GM12878 (cell line): ENCODE results near the gene PIAS1. TPM values are rescaled to one million over a fixed set of nuclear protein-coding genes. Genes with fewer than 3 reads are reported as not detected.

ENCODE experiments used
- ATAC-seq: fragments of 200-7000 bp; cut with Tn5 transposase; 3 replicates; pipeline ENCODE4 v1.9.1; 2020; ENCODE audit warnings: mild to moderate bottlenecking, moderate library complexity
- BruUV-seq: library from RNA; stranded (reverse); fragments of 400-500 nt; replicated peaks from 2 replicates; lab custom pipeline; 2021; lab: Mats Ljungman, UMichigan
- CTCF ChIA-PET: fragments of 300-600 bp; sonication (Branson Sonifier 250); formaldehyde crosslinking; extraction: SDS; loops from one replicate; lab custom pipeline; 2021; ENCODE audit warnings: inconsistent platforms; lab: Yijun Ruan, JAX
- POLR2A ChIA-PET: fragments of 350-600 bp; formaldehyde crosslinking; extraction: SDS; loops from one replicate; lab custom pipeline; 2021; ENCODE audit warnings: inconsistent platforms; lab: Charles Lee
- RAD21 ChIA-PET: fragments of 300-600 bp; sonication (Branson Sonifier 250); formaldehyde crosslinking; loops from one replicate; lab custom pipeline; 2023; ENCODE audit warnings: antibody characterized with exemption; ENCODE audit not compliant: unreplicated experiment; lab: Charles Lee
- SMC1A ChIA-PET: fragments of 300-600 bp; sonication (Branson Sonifier 250); formaldehyde crosslinking; loops from one replicate; lab custom pipeline; 2023; ENCODE audit not compliant: unreplicated experiment, uncharacterized antibody; lab: Charles Lee
- DNase-seq: peaks from one replicate; pipeline ENCODE4 v3.0.0-alpha.2; 2011; ENCODE audit warnings: low read depth, low spot score
- FAIRE-seq: peaks from 3 replicates; lab custom pipeline; 2011; peaks lifted over from hg19 to GRCh38; lab: Jason Lieb, UNC
- H2AFZ ChIP-seq: 2 replicates; pipeline ENCODE4 v1.6.0; 2011; ENCODE audit warnings: low read depth, low read length, control low read depth; ENCODE audit not compliant: control insufficient read depth
- H3K27ac ChIP-seq: 2 replicates; pipeline ENCODE4 v1.5.1; 2011; ENCODE audit warnings: control low read depth; ENCODE audit not compliant: control insufficient read depth, insufficient read depth
- H3K27me3 ChIP-seq, 2 experiments: replicated peaks in 1 of 2; 2 replicates each; pipeline versions ENCODE4 v1.6.0 to v1.6.1; 2011; ENCODE audit warnings: low read length in 1 of 2; ENCODE audit not compliant: control insufficient read depth in 2 of 2, insufficient read depth in 2 of 2
- H3K36me3 ChIP-seq, 2 experiments: 2 replicates each; pipeline ENCODE4 v1.5.1; 2011; ENCODE audit warnings: low read length in 1 of 2; ENCODE audit not compliant: control insufficient read depth in 2 of 2, insufficient read depth in 2 of 2
- H3K4me1 ChIP-seq: 2 replicates; pipeline ENCODE4 v1.6.1; 2011; ENCODE audit warnings: mild to moderate bottlenecking, low read length, moderate library complexity, mixed read lengths; ENCODE audit not compliant: control insufficient read depth, insufficient read depth
- H3K4me2 ChIP-seq: 2 replicates; pipeline ENCODE4 v1.6.0; 2011; ENCODE audit warnings: control low read depth; ENCODE audit not compliant: control insufficient read depth, insufficient read depth
- H3K4me3 ChIP-seq: fragments of 200-600 bp; sonication (generic); 2 replicates; pipeline ENCODE4 v1.5.1; 2016
- H3K79me2 ChIP-seq: 2 replicates; pipeline ENCODE4 v1.6.0; 2011; ENCODE audit warnings: low read length; ENCODE audit not compliant: control insufficient read depth, insufficient read depth
- H3K9ac ChIP-seq: 2 replicates; pipeline ENCODE4 v1.8.0; 2011; ENCODE audit warnings: low read length, control low read depth, mixed read lengths; ENCODE audit not compliant: control insufficient read depth, insufficient read depth
- H3K9me3 ChIP-seq: replicated peaks from 3 replicates; pipeline ENCODE4 v1.5.1; 2011; ENCODE audit warnings: mild to moderate bottlenecking, low read length; ENCODE audit not compliant: control insufficient read depth, insufficient read depth
- H4K20me1 ChIP-seq: 2 replicates; pipeline ENCODE4 v1.6.0; 2011; ENCODE audit not compliant: control insufficient read depth, insufficient read depth
- BRCA1 ChIP-seq: IDR thresholded peaks from 2 replicates; pipeline ENCODE4 v1.6.1; 2011; ENCODE audit warnings: low read depth, low read length, improper control_type of control experiment
- HDAC2 ChIP-seq: fragments of 200-600 bp; sonication (generic); IDR thresholded peaks from 2 replicates; pipeline ENCODE4 v1.6.1; 2017
- IKZF1 ChIP-seq: fragments of 450-650 bp; conservative IDR thresholded peaks from 2 replicates; pipeline ENCODE4 v1.6.1; 2017; ENCODE audit warnings: antibody characterized with exemption, mild to moderate bottlenecking
- KAT2A ChIP-seq: conservative IDR thresholded peaks from 2 replicates; pipeline ENCODE4 v1.6.1; 2011; ENCODE audit warnings: low read depth, low read length; ENCODE audit not compliant: control insufficient read depth
- MTA2 ChIP-seq: fragments of 450-650 bp; IDR thresholded peaks from 2 replicates; pipeline ENCODE4 v1.6.1; 2016; ENCODE audit warnings: low read depth, mild to moderate bottlenecking, moderate library complexity
- POLR2AphosphoS2 ChIP-seq: IDR thresholded peaks from 2 replicates; pipeline ENCODE4 v1.6.1; 2011; ENCODE audit warnings: low read depth, mild to moderate bottlenecking, low read length, improper control_type of control experiment, moderate library complexity
- SIN3A ChIP-seq: IDR thresholded peaks from 2 replicates; pipeline ENCODE4 v1.6.1; 2012; ENCODE audit warnings: low read depth, low read length, improper control_type of control experiment
- SPI1 ChIP-seq: IDR thresholded peaks from 2 replicates; pipeline ENCODE4 v1.6.1; 2011; ENCODE audit warnings: low read depth, mild to moderate bottlenecking, low read length, moderate library complexity, borderline replicate concordance; ENCODE audit not compliant: insufficient read depth
- ZNF24 ChIP-seq: fragments of 450-650 bp; IDR thresholded peaks from 2 replicates; pipeline ENCODE4 v1.6.1; 2017; ENCODE audit warnings: antibody characterized with exemption, mild to moderate bottlenecking
- WGBS: methylation state at CpG from one replicate; pipeline ENCODE4 v1.1.6; 2016; ENCODE audit warnings: low lambda C conversion rate; ENCODE audit not compliant: insufficient replicate concordance, insufficient coverage; ENCODE audit errors: missing lambda C conversion rate; 5-methylcytosine and 5-hydroxymethylcytosine counted together
- in situ Hi-C: fragments of 300-500 bp; cut with MboI; formaldehyde crosslinking; loops from 9 replicates; pipeline ENCODE4 v1.14.3; 2018; ENCODE audit warnings: mixed read lengths
- intact Hi-C: fragments of 100-400 bp; cut with micrococcal nuclease; formaldehyde crosslinking; loops from one replicate; pipeline ENCODE4 v1.14.2; 2022; ENCODE audit not compliant: unreplicated experiment
- polyA plus RNA-seq, 11 experiments: library from polyadenylated mRNA; depleted of rRNA in 4 of 11; unstranded in 6 of 11; stranded (reverse) in 5 of 11; fragments of >200 nt; fragmentation: Nextera tagmentation in 4 of 11; fragmentation: Illumina TruSeq in 1 of 11; extraction: Ambion mirVana in 4 of 11; extraction: Trizol in 1 of 11; gene quantifications; 1 replicate in 1 of 11; 2 replicates in 10 of 11; pipeline versions ENCODE4 v1.2.1 to v1.2.3, GENCODE V29; 2011 to 2016; ENCODE audit warnings: inconsistent platforms in 2 of 11, missing spikeins in 2 of 11, low read depth in 1 of 11
- total RNA-seq, 4 experiments: library from RNA; depleted of rRNA in 3 of 4; stranded (reverse); fragments of >200 nt in 3 of 4; fragmentation: Illumina TruSeq in 1 of 4; extraction: Trizol in 1 of 4; gene quantifications; 2 replicates each; pipeline versions ENCODE4 v1.2.1 to v1.2.3, GENCODE V29; 2013 to 2021
- TF ChIP-seq, protein P1 (sequence below): fragments of 450-650 bp; IDR thresholded peaks from 2 replicates; pipeline ENCODE4 v1.6.1; 2017; ENCODE audit warnings: mild to moderate bottlenecking, low read depth, inconsistent platforms; ENCODE audit not compliant: poor library complexity, severe bottlenecking
- TF ChIP-seq, protein P2 (sequence below): IDR thresholded peaks from 2 replicates; pipeline ENCODE4 v1.6.1; 2012; ENCODE audit warnings: mild to moderate bottlenecking, low read depth, low read length

The PIAS1 gene
- total and polyA plus RNA-seq, 10 of the 15 experiments (the other 5 are each of a cell fraction or from before 2014, with no cell fraction given), result 20.2 to 96.3 (median 37.0) TPM

DNA sequence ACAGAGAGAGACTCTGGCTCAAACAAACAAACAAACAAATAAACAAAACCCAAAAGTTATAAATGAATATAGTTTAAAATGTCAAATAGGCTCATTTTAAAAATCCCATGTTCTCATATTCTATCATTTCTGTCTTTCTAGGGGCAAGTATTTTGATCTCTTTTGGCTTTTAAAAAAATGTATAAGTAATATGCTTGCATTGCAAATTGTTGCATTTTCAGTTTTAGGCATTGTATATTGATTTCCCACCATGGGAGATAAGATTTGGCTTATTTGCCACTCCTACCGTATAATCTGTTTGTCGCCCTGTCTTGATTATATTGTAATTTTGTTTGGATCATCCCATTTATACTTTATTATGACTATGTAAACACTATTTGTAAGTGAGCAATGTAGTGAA, 70.6 kb downstream of the PIAS1 start:
- Histone ChIP-seq H3K36me3 (peaks cover 0 to 11% of the 10 kb centered on the region in 2 experiments; a peak in 3 of 4 replicates), H3K9me3 (peaks cover 5% of the 10 kb centered on the region; the same call in 2 of the 3 replicates), H3K27me3 (no peaks in the 10 kb centered on the region), H3K9ac (no peak overlapping the region), H3K27ac (no peak overlapping the region), H3K79me2 (peaks cover 53% of the 10 kb centered on the region), H3K4me3 (no peak overlapping the region), H2AFZ (no peak overlapping the region), H3K4me2 (no peak overlapping the region), H4K20me1 (no peaks in the 10 kb centered on the region), H3K4me1 (no peaks in the 10 kb centered on the region)
- RAD21 ChIA-PET, result no interaction called here
- CTCF ChIA-PET, result no interaction called here
- intact Hi-C loops, result no loop called here
- no peak for TF ChIP-seq ZNF24
- TF ChIP-seq BRCA1, result no peak
- no peak for TF ChIP-seq POLR2AphosphoS2
- TF ChIP-seq, protein P1, sequence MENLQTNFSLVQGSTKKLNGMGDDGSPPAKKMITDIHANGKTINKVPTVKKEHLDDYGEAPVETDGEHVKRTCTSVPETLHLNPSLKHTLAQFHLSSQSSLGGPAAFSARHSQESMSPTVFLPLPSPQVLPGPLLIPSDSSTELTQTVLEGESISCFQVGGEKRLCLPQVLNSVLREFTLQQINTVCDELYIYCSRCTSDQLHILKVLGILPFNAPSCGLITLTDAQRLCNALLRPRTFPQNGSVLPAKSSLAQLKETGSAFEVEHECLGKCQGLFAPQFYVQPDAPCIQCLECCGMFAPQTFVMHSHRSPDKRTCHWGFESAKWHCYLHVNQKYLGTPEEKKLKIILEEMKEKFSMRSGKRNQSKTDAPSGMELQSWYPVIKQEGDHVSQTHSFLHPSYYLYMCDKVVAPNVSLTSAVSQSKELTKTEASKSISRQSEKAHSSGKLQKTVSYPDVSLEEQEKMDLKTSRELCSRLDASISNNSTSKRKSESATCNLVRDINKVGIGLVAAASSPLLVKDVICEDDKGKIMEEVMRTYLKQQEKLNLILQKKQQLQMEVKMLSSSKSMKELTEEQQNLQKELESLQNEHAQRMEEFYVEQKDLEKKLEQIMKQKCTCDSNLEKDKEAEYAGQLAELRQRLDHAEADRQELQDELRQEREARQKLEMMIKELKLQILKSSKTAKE, result no peak
- no peak for TF ChIP-seq SPI1
- TF ChIP-seq, protein P2, sequence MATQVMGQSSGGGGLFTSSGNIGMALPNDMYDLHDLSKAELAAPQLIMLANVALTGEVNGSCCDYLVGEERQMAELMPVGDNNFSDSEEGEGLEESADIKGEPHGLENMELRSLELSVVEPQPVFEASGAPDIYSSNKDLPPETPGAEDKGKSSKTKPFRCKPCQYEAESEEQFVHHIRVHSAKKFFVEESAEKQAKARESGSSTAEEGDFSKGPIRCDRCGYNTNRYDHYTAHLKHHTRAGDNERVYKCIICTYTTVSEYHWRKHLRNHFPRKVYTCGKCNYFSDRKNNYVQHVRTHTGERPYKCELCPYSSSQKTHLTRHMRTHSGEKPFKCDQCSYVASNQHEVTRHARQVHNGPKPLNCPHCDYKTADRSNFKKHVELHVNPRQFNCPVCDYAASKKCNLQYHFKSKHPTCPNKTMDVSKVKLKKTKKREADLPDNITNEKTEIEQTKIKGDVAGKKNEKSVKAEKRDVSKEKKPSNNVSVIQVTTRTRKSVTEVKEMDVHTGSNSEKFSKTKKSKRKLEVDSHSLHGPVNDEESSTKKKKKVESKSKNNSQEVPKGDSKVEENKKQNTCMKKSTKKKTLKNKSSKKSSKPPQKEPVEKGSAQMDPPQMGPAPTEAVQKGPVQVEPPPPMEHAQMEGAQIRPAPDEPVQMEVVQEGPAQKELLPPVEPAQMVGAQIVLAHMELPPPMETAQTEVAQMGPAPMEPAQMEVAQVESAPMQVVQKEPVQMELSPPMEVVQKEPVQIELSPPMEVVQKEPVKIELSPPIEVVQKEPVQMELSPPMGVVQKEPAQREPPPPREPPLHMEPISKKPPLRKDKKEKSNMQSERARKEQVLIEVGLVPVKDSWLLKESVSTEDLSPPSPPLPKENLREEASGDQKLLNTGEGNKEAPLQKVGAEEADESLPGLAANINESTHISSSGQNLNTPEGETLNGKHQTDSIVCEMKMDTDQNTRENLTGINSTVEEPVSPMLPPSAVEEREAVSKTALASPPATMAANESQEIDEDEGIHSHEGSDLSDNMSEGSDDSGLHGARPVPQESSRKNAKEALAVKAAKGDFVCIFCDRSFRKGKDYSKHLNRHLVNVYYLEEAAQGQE, result no peak
- TF ChIP-seq KAT2A, result no peak
- no peak for TF ChIP-seq SIN3A
- no peak for TF ChIP-seq HDAC2
- TF ChIP-seq MTA2, result no peak
- TF ChIP-seq IKZF1, result no peak
- ATAC-seq (no peak), FAIRE-seq (no peak), DNase-seq (no peak)
- no TSS peak for BruUV-seq
- SMC1A ChIA-PET, result no interaction called here
- POLR2A ChIA-PET, result interaction anchor here (0.7 kb wide), 1 partner anchor 70 kb away, joined by 3 read pairs; no protein-coding TSS in a partner anchor
- in situ Hi-C loops, result no loop called here
- 100% methylated on average over 2 of the region's 2 CpGs for WGBS
